ENCODE data around the gene PRDM16. TPM values are rescaled to one million over a fixed set of nuclear protein-coding genes. Genes with fewer than 3 reads are reported as not detected.

The PRDM16 gene
- polyA plus RNA-seq, 1 of the 3 experiments (the other 2 are of a cell fraction), result not detected

DNA sequence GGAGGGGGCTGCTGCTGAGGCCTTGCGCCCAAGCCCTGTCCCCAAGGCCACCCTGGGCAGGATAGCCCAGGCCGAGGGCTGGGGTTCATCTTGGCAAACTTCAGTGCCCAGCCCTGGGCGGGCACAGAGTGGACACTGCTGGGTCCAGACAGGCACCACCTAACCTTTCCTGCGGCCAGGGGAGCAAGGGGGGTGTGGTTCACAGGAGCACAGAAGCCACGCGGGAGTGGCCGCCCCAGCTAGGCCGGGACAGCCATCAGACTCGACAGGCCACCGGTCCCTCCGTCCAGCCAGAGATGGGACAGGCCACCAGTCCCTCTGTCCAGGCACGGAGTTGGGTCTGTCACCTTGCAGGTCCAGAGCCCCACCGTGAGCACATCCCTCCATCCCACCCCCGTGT is 414.4 kb downstream of the PRDM16 start:
- Histone ChIP-seq H3K27me3 (ENCODE audit: insufficient read depth) (no peaks in the 10 kb centered on the region), H4K20me1 (ENCODE audit: insufficient read depth) (no peaks in the 10 kb centered on the region), H3F3A (replicated peaks; ENCODE audit: insufficient read depth) (no peaks in the 10 kb centered on the region), H3K27ac (ENCODE audit: low read depth in 2 of 2, low read length in 1 of 2) (no peak overlapping the region), H2AFZ (ENCODE audit: low read depth) (no peak overlapping the region), H3K9me3 (no peaks in the 10 kb centered on the region), H3K4me1 (ENCODE audit: control insufficient read depth in 1 of 2, insufficient read depth in 2 of 2, low read depth in 1 of 2, low read length in 1 of 2) (peaks cover 0 to 5% of the 10 kb centered on the region in 2 experiments; a peak in 1 of 4 replicates), H3K4me3 (ENCODE audit: low read depth in 2 of 2, low read length in 1 of 2) (no peak overlapping the region), H3K4me2 (no peak overlapping the region), H3K36me3 (replicated peaks in 1 of 2; ENCODE audit: control insufficient read depth in 1 of 2, insufficient read depth in 2 of 2, low read length in 1 of 2) (no peaks in the 10 kb centered on the region), H3K79me2 (ENCODE audit: insufficient read depth) (no peaks in the 10 kb centered on the region), H3K9ac (no peak overlapping the region), H3K9me2 (no peaks in the 10 kb centered on the region)
- no CpG with 5 or more reads among the region's 14 CpGs for WGBS (ENCODE audit: low lambda C conversion rate)
- ChIA-PET POLR2A (no interaction called here), CTCF (interaction anchor here (0.7 to 4.0 kb wide), 5 partner anchors 11 to 82 kb away, joined by 3 to 57 read pairs (median 7); no protein-coding TSS in a partner anchor)
- TF ChIP-seq, protein P1, sequence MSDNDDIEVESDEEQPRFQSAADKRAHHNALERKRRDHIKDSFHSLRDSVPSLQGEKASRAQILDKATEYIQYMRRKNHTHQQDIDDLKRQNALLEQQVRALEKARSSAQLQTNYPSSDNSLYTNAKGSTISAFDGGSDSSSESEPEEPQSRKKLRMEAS (IDR thresholded peaks at IDR 0.05; ENCODE audit: low read depth), result no peak
- TF ChIP-seq JUND (IDR thresholded peaks at IDR 0.05), result no peak
- no peak for TF ChIP-seq POLR2AphosphoS5 (IDR thresholded peaks at IDR 0.05; ENCODE audit: low read depth, low read length)
- no peak for TF ChIP-seq TAF1 (IDR thresholded peaks at IDR 0.05; ENCODE audit: borderline replicate concordance, low read depth, low read length)
- TF ChIP-seq MXI1 (IDR thresholded peaks at IDR 0.05; ENCODE audit: low read depth, low read length), result no peak
- TF ChIP-seq SMC3 (IDR thresholded peaks at IDR 0.05; ENCODE audit: low read depth, low read length), result no peak
- TF ChIP-seq RAD21 (IDR thresholded peaks at IDR 0.05; ENCODE audit: low read length), result no peak
- no peak for TF ChIP-seq NFIC (IDR thresholded peaks at IDR 0.05; ENCODE audit: borderline replicate concordance)
- TF ChIP-seq, protein P2, sequence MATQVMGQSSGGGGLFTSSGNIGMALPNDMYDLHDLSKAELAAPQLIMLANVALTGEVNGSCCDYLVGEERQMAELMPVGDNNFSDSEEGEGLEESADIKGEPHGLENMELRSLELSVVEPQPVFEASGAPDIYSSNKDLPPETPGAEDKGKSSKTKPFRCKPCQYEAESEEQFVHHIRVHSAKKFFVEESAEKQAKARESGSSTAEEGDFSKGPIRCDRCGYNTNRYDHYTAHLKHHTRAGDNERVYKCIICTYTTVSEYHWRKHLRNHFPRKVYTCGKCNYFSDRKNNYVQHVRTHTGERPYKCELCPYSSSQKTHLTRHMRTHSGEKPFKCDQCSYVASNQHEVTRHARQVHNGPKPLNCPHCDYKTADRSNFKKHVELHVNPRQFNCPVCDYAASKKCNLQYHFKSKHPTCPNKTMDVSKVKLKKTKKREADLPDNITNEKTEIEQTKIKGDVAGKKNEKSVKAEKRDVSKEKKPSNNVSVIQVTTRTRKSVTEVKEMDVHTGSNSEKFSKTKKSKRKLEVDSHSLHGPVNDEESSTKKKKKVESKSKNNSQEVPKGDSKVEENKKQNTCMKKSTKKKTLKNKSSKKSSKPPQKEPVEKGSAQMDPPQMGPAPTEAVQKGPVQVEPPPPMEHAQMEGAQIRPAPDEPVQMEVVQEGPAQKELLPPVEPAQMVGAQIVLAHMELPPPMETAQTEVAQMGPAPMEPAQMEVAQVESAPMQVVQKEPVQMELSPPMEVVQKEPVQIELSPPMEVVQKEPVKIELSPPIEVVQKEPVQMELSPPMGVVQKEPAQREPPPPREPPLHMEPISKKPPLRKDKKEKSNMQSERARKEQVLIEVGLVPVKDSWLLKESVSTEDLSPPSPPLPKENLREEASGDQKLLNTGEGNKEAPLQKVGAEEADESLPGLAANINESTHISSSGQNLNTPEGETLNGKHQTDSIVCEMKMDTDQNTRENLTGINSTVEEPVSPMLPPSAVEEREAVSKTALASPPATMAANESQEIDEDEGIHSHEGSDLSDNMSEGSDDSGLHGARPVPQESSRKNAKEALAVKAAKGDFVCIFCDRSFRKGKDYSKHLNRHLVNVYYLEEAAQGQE (IDR thresholded peaks at IDR 0.05; ENCODE audit: low read depth, low read length), result no peak
- TF ChIP-seq EZH2phosphoT487 (IDR thresholded peaks at IDR 0.05; ENCODE audit: borderline replicate concordance, low read depth), result no peak
- TF ChIP-seq, protein P3, sequence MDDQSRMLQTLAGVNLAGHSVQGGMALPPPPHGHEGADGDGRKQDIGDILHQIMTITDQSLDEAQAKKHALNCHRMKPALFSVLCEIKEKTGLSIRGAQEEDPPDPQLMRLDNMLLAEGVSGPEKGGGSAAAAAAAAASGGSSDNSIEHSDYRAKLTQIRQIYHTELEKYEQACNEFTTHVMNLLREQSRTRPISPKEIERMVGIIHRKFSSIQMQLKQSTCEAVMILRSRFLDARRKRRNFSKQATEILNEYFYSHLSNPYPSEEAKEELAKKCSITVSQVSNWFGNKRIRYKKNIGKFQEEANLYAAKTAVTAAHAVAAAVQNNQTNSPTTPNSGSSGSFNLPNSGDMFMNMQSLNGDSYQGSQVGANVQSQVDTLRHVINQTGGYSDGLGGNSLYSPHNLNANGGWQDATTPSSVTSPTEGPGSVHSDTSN (IDR thresholded peaks at IDR 0.05), result no peak
- no peak for TF ChIP-seq MEF2A (IDR thresholded peaks at IDR 0.05; ENCODE audit: borderline replicate concordance, low read depth)
- TF ChIP-seq, protein P4, sequence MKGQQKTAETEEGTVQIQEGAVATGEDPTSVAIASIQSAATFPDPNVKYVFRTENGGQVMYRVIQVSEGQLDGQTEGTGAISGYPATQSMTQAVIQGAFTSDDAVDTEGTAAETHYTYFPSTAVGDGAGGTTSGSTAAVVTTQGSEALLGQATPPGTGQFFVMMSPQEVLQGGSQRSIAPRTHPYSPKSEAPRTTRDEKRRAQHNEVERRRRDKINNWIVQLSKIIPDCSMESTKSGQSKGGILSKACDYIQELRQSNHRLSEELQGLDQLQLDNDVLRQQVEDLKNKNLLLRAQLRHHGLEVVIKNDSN (IDR thresholded peaks at IDR 0.05; ENCODE audit: borderline replicate concordance, low read depth), result no peak
- TF ChIP-seq FOXJ3 (CRISPR knock-in tag; IDR thresholded peaks at IDR 0.05), result no peak
- no peak for TF ChIP-seq ELF1 (IDR thresholded peaks at IDR 0.05)
- no peak for TF ChIP-seq RXRA (IDR thresholded peaks at IDR 0.05; ENCODE audit: borderline replicate concordance, low read depth)
- TF ChIP-seq, protein P5, sequence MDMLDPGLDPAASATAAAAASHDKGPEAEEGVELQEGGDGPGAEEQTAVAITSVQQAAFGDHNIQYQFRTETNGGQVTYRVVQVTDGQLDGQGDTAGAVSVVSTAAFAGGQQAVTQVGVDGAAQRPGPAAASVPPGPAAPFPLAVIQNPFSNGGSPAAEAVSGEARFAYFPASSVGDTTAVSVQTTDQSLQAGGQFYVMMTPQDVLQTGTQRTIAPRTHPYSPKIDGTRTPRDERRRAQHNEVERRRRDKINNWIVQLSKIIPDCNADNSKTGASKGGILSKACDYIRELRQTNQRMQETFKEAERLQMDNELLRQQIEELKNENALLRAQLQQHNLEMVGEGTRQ (IDR thresholded peaks at IDR 0.05; ENCODE audit: borderline replicate concordance, low read depth, low read length), result no peak
- TF ChIP-seq, protein P6, sequence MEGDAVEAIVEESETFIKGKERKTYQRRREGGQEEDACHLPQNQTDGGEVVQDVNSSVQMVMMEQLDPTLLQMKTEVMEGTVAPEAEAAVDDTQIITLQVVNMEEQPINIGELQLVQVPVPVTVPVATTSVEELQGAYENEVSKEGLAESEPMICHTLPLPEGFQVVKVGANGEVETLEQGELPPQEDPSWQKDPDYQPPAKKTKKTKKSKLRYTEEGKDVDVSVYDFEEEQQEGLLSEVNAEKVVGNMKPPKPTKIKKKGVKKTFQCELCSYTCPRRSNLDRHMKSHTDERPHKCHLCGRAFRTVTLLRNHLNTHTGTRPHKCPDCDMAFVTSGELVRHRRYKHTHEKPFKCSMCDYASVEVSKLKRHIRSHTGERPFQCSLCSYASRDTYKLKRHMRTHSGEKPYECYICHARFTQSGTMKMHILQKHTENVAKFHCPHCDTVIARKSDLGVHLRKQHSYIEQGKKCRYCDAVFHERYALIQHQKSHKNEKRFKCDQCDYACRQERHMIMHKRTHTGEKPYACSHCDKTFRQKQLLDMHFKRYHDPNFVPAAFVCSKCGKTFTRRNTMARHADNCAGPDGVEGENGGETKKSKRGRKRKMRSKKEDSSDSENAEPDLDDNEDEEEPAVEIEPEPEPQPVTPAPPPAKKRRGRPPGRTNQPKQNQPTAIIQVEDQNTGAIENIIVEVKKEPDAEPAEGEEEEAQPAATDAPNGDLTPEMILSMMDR (IDR thresholded peaks at IDR 0.05), result no peak
- no peak for DNase-seq

All from SK-N-SH (cell line).